Fibroblast of the aortic adventitia (primary cell): Measurements from ENCODE around the gene CYB561D1. TPM values are rescaled to one million over a fixed set of nuclear protein-coding genes. Genes with fewer than 3 reads are reported as not detected.
"Not testable (repeated sequence)": the region's sequence is repeated elsewhere in the genome, so short reads cannot be mapped to it uniquely, and the experiment has no call there.

Experiments used
- DNase-seq: peaks from one replicate; pipeline ENCODE4 v3.0.0-alpha.2; 2010; ENCODE audit warnings: low read depth
- H3K4me3 ChIP-seq: 2 replicates; pipeline ENCODE4 v1.5.1; 2011; ENCODE audit warnings: low read depth, mild to moderate bottlenecking, control low read depth, low read length, moderate library complexity
- total RNA-seq: library from RNA; depleted of rRNA; stranded (reverse); fragments of >200 nt; gene quantifications from 2 replicates; pipeline ENCODE4 v1.2.3, GENCODE V29; 2012; ENCODE audit warnings: low replicate concordance
- TF ChIP-seq, protein P1 (sequence below): IDR thresholded peaks from 2 replicates; pipeline ENCODE4 v1.5.1; 2011; ENCODE audit warnings: mild to moderate bottlenecking, low read length, control low read depth, inconsistent platforms; ENCODE audit not compliant: insufficient read depth

The CYB561D1 gene
- total RNA-seq, 1 donor, result 8.1 TPM

DNA sequence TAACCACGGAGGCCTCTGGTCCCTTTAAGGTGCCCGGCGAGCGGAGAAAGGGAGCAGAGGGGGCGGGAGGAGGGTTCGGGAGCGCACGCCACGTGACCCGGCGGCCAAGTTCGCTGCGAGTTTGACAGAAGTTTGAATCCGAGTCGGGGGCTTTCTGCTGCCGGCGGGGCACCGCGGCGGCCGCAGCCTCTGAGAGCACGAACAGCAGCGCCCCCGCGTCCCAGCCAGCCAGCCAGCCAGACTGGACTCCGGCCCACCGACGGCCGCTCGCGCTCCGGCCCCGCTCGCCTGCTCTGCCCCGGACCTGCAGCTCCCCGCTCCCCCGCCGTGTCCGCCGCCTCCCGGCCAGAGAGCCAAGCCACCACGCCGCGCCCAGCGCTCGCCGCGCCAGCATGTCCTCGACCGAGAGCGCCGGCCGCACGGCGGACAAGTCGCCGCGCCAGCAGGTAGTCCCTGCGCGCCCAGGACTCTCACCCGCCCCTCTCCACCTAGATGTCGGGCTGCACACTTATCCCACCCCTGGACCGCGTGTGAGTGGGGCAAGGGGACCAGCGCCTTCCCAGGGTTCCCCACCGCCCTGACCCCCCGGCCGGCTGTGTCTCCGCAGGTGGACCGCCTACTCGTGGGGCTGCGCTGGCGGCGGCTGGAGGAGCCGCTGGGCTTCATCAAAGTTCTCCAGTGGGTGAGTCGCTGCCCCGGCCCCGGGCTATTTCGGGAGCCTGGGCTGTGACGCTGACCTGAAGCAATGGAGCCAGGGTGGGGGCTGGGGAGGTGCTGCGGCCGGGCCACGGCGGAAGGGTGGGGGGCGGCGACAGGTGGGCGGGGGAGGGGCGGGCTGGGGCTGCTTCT lies 27.2 kb upstream of the CYB561D1 start, which contains the start of gene SYPL2:
SYPL2 (plus strand) TSS at position 95 of the 849 bp plus-strand sequence; CDS start at position 393, 298 bp downstream.
- DNase-seq, result peak; percentile 12
- H3K4me3 ChIP-seq, result peak within 1 kb of the TSS; percentile 62
- TF ChIP-seq, protein P1, sequence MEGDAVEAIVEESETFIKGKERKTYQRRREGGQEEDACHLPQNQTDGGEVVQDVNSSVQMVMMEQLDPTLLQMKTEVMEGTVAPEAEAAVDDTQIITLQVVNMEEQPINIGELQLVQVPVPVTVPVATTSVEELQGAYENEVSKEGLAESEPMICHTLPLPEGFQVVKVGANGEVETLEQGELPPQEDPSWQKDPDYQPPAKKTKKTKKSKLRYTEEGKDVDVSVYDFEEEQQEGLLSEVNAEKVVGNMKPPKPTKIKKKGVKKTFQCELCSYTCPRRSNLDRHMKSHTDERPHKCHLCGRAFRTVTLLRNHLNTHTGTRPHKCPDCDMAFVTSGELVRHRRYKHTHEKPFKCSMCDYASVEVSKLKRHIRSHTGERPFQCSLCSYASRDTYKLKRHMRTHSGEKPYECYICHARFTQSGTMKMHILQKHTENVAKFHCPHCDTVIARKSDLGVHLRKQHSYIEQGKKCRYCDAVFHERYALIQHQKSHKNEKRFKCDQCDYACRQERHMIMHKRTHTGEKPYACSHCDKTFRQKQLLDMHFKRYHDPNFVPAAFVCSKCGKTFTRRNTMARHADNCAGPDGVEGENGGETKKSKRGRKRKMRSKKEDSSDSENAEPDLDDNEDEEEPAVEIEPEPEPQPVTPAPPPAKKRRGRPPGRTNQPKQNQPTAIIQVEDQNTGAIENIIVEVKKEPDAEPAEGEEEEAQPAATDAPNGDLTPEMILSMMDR, result no peak

DNA sequence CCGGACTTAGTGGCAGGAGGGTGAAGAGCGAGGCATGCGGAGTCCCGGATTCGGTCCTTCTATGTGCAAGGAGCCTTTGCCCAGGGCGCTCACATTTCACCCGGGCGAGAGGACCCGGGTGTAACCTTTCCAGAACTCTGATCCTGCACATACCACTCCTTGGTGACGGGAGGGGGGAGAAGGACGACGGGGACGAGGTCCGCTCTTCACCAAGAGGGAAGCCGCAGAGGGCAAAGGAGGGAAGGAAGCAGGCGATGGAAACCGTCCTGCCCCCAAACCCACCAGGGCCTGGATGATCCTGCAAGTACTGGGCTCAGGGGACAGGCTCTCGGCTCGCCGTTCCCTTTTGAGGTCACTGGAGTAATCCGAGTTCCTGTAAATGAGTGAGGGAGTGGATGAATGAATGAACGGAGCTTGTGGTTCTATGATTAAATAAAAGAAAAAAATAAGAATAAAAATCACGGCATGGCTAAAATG lies 26.6 kb upstream of the CYB561D1 start:
- TF ChIP-seq, protein P1, result no peak
- DNase-seq, result no peak
- no peak overlapping the region for H3K4me3 ChIP-seq

DNA sequence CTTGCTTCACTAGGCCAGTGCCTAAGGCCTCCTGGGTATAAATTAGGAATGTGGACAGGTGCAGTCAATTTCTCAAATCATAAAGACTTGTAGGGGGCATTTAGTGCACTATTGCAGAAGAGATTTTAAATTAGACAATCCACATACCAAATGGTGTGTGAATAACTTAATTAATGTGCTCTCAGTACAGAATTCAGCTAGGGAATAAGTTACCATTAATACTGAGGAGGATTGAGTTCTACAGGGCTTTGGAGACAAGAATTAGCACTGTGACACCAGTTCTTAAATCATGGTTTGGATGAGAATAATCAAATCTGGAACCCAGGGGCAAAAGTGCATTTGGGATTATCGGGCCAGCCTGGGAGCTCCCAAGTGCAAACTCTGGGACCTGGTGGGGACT lies 25.8 kb upstream of the CYB561D1 start:
- H3K4me3 ChIP-seq, result no peak overlapping the region

DNA sequence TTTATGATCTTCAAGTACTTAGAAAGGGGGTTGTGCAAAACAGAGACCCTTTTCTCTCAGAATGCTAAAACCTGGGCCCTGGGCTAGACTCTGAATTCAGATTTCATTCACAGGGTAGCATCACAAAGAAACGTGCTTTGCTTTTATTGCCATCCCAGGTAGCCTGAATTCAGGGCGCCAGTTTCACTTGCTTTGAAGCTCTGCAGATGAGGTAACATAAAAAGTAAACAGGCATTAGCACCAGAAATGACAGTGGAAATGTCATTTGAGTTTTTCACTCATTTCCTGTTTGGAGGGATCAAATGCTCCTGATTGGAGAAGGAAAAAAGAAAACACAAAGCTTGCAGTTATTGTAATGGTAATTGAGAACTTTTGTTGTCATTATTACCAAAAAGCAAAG lies 25.0 kb upstream of the CYB561D1 start:
- TF ChIP-seq, protein P1, result no peak
- no peak for DNase-seq

More for the DNA sequence above, 25.8 kb upstream of the CYB561D1 start:
- DNase-seq, result no peak
- TF ChIP-seq, protein P1, result no peak

DNA sequence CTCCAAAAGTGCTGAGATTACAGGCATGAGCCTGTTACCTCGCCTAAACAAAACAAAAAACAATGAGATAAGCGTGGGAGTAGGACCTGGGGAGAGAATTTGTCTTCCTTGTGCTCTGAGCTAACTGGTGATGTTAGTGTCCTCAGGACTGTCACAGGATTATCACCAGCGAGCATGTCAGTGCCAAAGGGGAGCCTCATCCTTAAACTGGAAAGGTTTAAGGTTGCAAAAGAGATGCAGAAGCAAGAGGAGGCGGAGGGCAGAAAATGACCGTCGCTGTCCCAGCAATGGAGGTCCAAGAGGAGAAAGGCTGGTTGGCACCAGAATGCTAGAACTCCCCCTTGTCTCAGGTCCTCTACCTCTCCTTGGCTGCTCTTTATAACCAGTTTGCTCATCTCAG lies 23.6 kb upstream of the CYB561D1 start:
- H3K4me3 ChIP-seq, result no peak overlapping the region
- TF ChIP-seq, protein P1, result no peak
- no peak for DNase-seq

More for the DNA sequence above, 25.0 kb upstream of the CYB561D1 start:
- H3K4me3 ChIP-seq, result no peak overlapping the region

DNA sequence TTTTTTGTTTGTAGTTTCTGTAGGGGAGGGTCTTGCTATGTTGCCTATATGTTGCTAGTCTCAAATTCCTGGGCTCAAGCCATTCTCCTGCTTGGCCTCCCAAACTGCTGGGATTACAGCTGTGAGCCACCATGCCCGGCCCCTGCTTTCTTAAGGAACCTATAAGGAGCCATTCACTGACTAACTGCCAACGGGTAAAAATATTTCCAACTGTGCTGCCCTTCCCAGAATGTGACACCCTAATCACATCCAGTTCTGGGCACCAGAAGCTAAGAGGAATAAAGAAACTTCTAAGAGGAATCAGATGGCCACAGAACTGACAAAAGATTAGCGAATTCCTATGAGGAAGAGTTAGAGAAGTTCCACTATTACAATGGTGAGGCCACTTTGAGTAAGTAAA lies 21.1 kb upstream of the CYB561D1 start:
- H3K4me3 ChIP-seq, result no peak overlapping the region
- TF ChIP-seq, protein P1, result no peak
- DNase-seq, result no peak

DNA sequence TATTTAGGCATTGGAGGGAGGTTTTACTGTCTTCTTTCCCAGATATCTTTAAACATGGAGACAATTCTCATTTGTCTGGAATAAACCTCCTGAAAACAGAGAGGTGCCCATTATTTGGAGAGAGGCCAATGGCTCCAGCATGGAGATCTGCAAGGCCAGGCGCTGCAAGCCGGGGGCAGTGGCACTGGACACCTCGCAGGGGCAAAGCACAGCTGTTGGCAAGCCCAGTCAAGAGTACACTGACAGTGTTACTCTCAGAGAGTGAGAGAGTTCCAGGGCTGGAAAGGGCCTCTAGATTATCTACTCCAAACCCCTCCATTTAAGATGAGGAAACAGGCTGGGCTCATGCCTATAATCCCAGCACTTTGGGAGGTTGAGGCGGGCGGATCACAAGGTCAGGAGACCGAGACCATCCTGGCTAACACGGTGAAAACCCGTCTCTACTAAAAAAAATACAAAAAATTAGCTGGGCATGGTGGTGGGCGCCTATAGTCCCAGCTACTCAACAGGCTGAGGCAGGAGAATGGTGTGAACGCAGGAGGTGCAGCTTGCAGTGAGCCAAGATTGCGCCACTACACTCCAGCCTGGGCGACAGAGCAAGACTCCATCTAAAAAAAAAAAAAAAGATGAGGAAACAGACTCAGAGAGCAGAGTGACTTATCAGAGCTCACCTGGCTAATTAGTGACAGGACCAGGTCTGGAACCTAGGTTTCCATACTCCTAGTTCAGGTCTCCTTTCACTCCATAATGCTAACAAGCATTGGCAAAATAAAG lies 20.4 kb upstream of the CYB561D1 start:
- H3K4me3 ChIP-seq, DNase-seq: not testable (repeated sequence)
